Tibial nerve (tissue), 4 donors: ENCODE results near the gene CRYBA2. TPM values are rescaled to one million over a fixed set of nuclear protein-coding genes. Genes with fewer than 3 reads are reported as not detected.

Experiments
- DNase-seq, 2 donors: peaks; one replicate each; pipeline ENCODE4 v3.0.0-alpha.2; 2019; ENCODE audit warnings: low spot score in 2 of 2
- H3K27ac ChIP-seq, 4 donors: fragments of 200-600 bp; sonication (generic) in 3 of 4; one replicate each; pipeline ENCODE4 v1.5.1; 2017 to 2019; ENCODE audit warnings: mild to moderate bottlenecking in 1 of 4
- H3K27me3 ChIP-seq, 2 donors: fragments of 200-600 bp; sonication (generic) in 1 of 2; one replicate each; pipeline versions ENCODE4 v1.5.1 to v1.6.0; 2017 to 2019
- H3K36me3 ChIP-seq, 3 donors: fragments of 200-600 bp; sonication (generic); one replicate each; pipeline ENCODE4 v1.5.1; 2018 to 2019
- H3K4me1 ChIP-seq, 4 donors: fragments of 200-600 bp; sonication (generic) in 3 of 4; one replicate each; pipeline ENCODE4 v1.5.1; 2017 to 2019
- H3K4me3 ChIP-seq, 4 donors: fragments of 200-600 bp; sonication (generic) in 3 of 4; one replicate each; pipeline ENCODE4 v1.5.1; 2017 to 2019; ENCODE audit warnings: mild to moderate bottlenecking in 1 of 4, moderate library complexity in 1 of 4
- H3K9me3 ChIP-seq, 4 donors: fragments of 200-600 bp; sonication (generic) in 3 of 4; one replicate each; pipeline ENCODE4 v1.5.1; 2017 to 2019
- EP300 ChIP-seq, 2 donors: sonication (generic); formaldehyde crosslinking; IDR thresholded peaks; one replicate each; pipeline ENCODE4 v1.6.1; 2017; ENCODE audit warnings: antibody characterized with exemption in 2 of 2, mild to moderate bottlenecking in 1 of 2
- POLR2A ChIP-seq, 2 donors: fragments of 450-650 bp; IDR thresholded peaks; one replicate each; pipeline ENCODE4 v1.6.1; 2017; ENCODE audit warnings: antibody characterized with exemption in 2 of 2, mild to moderate bottlenecking in 2 of 2, moderate library complexity in 2 of 2
- WGBS, 2 donors: methylation state at CpG; one replicate each; pipeline ENCODE4 v1.1.5; 2018; 5-methylcytosine and 5-hydroxymethylcytosine counted together
- total RNA-seq, 4 donors: library from RNA; depleted of rRNA; stranded (reverse); fragments of >200 nt; gene quantifications; one replicate each; pipeline ENCODE4 v1.1.0, GENCODE V29; 2016
- TF ChIP-seq, protein P1 (sequence below), 5 experiments: fragments of 200-600 bp in 3 of 5; fragments of 450-650 bp in 2 of 5; sonication (generic) in 3 of 5; IDR thresholded peaks; one replicate each; pipeline ENCODE4 v1.5.1; 2016 to 2019; ENCODE audit warnings: antibody characterized with exemption in 5 of 5, mild to moderate bottlenecking in 3 of 5, moderate library complexity in 2 of 5

Gene CRYBA2
- total RNA-seq, 4 donors from 2014 or later: not detected

DNA sequence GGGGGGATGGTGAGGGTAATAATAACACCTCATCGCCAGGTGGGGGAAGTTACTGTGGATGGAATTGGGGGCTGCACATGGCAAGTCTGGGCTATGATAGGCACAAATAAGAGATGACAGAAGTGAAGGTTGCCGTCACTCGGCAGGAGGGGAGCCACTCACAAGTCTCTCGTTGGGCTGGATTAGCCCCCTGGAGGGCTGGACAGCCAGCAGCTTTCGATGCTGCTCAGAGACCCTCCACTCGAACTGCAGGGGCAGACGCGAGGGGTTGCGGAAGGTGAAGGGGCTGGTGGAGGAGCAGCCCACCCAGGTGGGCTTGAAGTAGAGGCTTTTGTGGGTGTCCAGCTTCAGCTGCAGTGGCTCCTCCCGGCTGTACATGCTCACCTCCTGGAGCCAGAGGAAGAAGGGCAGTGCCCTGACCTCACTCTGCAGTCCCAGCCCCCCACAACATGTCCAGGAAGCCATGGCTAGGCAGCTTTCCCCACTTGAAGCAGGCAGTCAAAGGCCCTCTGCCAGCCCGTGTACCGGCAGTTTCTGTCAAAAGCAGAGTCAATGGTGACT is 29.9 kb upstream of the CRYBA2 start:
- TF ChIP-seq, protein P1, sequence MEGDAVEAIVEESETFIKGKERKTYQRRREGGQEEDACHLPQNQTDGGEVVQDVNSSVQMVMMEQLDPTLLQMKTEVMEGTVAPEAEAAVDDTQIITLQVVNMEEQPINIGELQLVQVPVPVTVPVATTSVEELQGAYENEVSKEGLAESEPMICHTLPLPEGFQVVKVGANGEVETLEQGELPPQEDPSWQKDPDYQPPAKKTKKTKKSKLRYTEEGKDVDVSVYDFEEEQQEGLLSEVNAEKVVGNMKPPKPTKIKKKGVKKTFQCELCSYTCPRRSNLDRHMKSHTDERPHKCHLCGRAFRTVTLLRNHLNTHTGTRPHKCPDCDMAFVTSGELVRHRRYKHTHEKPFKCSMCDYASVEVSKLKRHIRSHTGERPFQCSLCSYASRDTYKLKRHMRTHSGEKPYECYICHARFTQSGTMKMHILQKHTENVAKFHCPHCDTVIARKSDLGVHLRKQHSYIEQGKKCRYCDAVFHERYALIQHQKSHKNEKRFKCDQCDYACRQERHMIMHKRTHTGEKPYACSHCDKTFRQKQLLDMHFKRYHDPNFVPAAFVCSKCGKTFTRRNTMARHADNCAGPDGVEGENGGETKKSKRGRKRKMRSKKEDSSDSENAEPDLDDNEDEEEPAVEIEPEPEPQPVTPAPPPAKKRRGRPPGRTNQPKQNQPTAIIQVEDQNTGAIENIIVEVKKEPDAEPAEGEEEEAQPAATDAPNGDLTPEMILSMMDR (IDR thresholded peaks at IDR 0.05): no peak
- no peak for TF ChIP-seq EP300 (IDR thresholded peaks at IDR 0.05)
- no peak for TF ChIP-seq POLR2A (IDR thresholded peaks at IDR 0.05)
- no peaks in the 10 kb centered on the region for H3K36me3 ChIP-seq
- no peak for DNase-seq
- H3K27me3 ChIP-seq: peaks cover 0 to 12% of the 10 kb centered on the region in 2 donors
- H3K27ac ChIP-seq: no peak overlapping the region
- H3K4me3 ChIP-seq: no peak overlapping the region
- peaks cover 0 to 21% (median 0%) of the 10 kb centered on the region in 4 donors for H3K4me1 ChIP-seq
- H3K9me3 ChIP-seq: no peaks in the 10 kb centered on the region
- WGBS, 2 donors: 73 to 83% methylated on average over 12 of the region's 12 CpGs

DNA sequence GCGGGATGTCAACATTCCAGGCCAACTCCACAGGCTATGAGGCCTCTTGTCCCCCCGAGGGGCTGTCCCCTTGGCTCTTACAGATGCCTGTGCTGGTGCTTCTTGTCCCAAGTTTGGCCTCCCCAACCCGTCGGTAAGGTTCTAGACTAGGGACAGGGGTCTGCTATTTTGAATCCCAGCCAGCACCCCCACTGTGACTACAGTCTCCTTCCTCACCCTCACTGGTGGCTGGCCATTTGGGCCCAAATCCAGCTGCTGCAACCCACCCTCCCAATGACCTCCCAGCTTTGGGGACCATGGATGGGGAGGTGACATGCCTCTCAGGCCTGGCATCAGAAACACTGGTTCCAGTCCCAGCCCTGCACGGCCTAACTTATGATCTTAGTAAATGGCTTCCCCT is 29.4 kb upstream of the CRYBA2 start:
- TF ChIP-seq POLR2A (IDR thresholded peaks at IDR 0.05) (no peak), EP300 (IDR thresholded peaks at IDR 0.05) (no peak)
- TF ChIP-seq, protein P1 (IDR thresholded peaks at IDR 0.05): no peak
- Histone ChIP-seq H3K27me3 (peaks cover 0 to 12% of the 10 kb centered on the region in 2 donors), H3K4me1 (peaks cover 0 to 21% (median 0%) of the 10 kb centered on the region in 4 donors), H3K9me3 (no peaks in the 10 kb centered on the region), H3K36me3 (no peaks in the 10 kb centered on the region), H3K4me3 (no peak overlapping the region), H3K27ac (no peak overlapping the region)
- 85 to 86% methylated on average over 5 of the region's 5 CpGs for WGBS, 2 donors
- no peak for DNase-seq

GRCh38 chr2:219022041-219022440 is 28.8 kb upstream of the CRYBA2 start:
- H3K9me3 ChIP-seq: no peaks in the 10 kb centered on the region
- no peaks in the 10 kb centered on the region for H3K36me3 ChIP-seq
- H3K27ac ChIP-seq: no peak overlapping the region
- TF ChIP-seq EP300 (IDR thresholded peaks at IDR 0.05) (no peak), POLR2A (IDR thresholded peaks at IDR 0.05) (no peak)
- TF ChIP-seq, protein P1 (IDR thresholded peaks at IDR 0.05): no peak
- DNase-seq: no peak
- H3K4me1 ChIP-seq: peaks cover 0 to 21% (median 0%) of the 10 kb centered on the region in 4 donors
- WGBS, 2 donors: 72 to 84% methylated on average over 12 of the region's 12 CpGs
- peaks cover 0 to 12% of the 10 kb centered on the region in 2 donors for H3K27me3 ChIP-seq
- H3K4me3 ChIP-seq: no peak overlapping the region

DNA sequence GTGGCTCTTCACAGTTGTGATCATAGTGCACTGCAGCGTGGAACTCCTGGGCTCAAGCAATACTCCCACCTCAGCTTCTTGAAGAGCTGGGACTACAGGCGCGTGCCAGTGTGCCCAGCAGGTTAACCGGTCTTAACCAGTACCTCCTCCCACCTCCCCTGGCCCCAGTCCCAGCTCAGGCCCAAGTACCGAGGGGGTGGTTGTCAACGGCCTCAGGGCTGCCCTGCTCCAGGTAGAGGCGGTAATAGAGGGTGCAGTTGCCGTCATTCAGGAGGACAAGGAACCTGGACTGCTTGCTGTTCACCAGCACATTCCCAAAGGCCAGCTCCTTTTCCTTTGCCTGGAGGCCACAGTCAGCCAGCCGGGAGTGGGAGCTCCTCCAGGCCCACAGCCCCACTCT is 28.4 kb upstream of the CRYBA2 start:
- no peak overlapping the region for H3K27ac ChIP-seq
- H3K9me3 ChIP-seq: no peaks in the 10 kb centered on the region
- H3K4me1 ChIP-seq: peaks cover 0 to 21% (median 0%) of the 10 kb centered on the region in 4 donors
- no peak for DNase-seq
- no peak overlapping the region for H3K4me3 ChIP-seq
- H3K36me3 ChIP-seq: no peaks in the 10 kb centered on the region
- WGBS, 2 donors: 80 to 96% methylated on average over 4 to 9 of the region's 9 CpGs
- peaks cover 0 to 12% of the 10 kb centered on the region in 2 donors for H3K27me3 ChIP-seq
- no peak for TF ChIP-seq POLR2A (IDR thresholded peaks at IDR 0.05)
- no peak for TF ChIP-seq EP300 (IDR thresholded peaks at IDR 0.05)
- TF ChIP-seq, protein P1 (IDR thresholded peaks at IDR 0.05): no peak

DNA sequence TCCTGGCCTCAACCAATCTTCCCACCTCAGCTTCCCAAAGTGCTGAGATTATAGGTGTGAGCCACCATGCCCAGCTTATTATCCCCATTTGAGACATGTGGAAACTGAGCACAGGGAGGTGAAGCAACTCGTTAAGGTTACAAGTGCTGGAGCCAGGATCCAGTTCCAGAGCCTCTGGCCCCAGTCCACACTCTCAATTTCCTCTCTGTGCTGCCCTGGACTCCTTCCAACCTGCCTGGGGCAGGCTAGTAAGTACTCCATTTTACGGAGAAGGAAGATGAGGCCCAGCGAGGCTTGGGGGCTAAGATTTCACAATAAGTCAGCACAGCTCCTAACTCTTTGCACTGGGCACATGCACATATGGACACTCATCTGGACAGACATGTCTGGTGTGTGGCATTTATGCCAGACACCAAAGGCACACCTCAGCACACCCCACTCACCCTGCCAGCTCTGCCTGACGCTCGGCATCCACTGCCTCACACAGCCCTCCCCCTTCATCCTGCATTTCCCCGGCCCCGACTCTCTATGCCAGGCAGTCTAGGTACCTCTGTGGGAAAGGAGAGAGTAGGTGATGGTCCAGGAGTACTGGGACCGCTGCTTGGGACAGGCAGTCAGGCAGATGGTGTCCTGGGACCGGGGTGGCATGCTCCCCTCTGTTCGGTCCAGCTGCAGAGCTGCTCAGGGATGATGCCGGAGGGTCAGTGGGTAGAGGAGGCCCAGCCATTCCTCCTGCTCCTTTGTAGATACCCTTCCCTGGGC is 27.6 kb upstream of the CRYBA2 start:
- Histone ChIP-seq H3K9me3 (no peaks in the 10 kb centered on the region), H3K4me3 (no peak overlapping the region), H3K4me1 (peaks cover 0 to 16% (median 0%) of the 10 kb centered on the region in 4 donors), H3K27ac (no peak overlapping the region), H3K27me3 (peaks cover 0 to 12% of the 10 kb centered on the region in 2 donors), H3K36me3 (no peaks in the 10 kb centered on the region)
- WGBS, 2 donors: 69 to 70% methylated on average over 11 of the region's 11 CpGs
- no peak for TF ChIP-seq POLR2A (IDR thresholded peaks at IDR 0.05)
- no peak for TF ChIP-seq EP300 (IDR thresholded peaks at IDR 0.05)
- TF ChIP-seq, protein P1 (IDR thresholded peaks at IDR 0.05): no peak
- DNase-seq: no peak
